ENCODE data around the gene KCNG2. TPM values are rescaled to one million over a fixed set of nuclear protein-coding genes. Genes with fewer than 3 reads are reported as not detected.

Gene KCNG2
- total and polyA plus RNA-seq, 9 of the 15 experiments (the other 6 are each of a cell fraction or from before 2014, with no cell fraction given): not detected

- Histone ChIP-seq H3K4me1 (replicated peaks in 1 of 2; ENCODE audit: control insufficient read depth in 2 of 2, insufficient read depth in 2 of 2, low read length in 2 of 2) (peaks cover 0 to 4% of the 10 kb centered on the region in 2 experiments; a peak in 3 of 5 replicates), H3K4me2 (ENCODE audit: insufficient read depth, low read length) (no peak overlapping the region), H3K27me3 (ENCODE audit: control insufficient read depth in 2 of 2, insufficient read depth in 2 of 2, low read length in 2 of 2) (peaks cover 25 to 60% of the 10 kb centered on the region in 2 experiments; a peak in 4 of 5 replicates), H2AFZ (ENCODE audit: low read depth, low read length) (no peak overlapping the region), H3K9me3 (replicated peaks; ENCODE audit: control insufficient read depth, insufficient read depth, low read depth, low read length) (no peaks in the 10 kb centered on the region), H4K20me1 (replicated peaks; ENCODE audit: control insufficient read depth, insufficient read depth, low read length) (no peaks in the 10 kb centered on the region), H3K36me3 (ENCODE audit: control insufficient read depth, insufficient read depth, low read length) (no peaks in the 10 kb centered on the region), H3K9ac (ENCODE audit: insufficient read depth in 1 of 2, low read depth in 2 of 2, low read length in 2 of 2) (no peak overlapping the region), H3K79me2 (ENCODE audit: control insufficient read depth, insufficient read depth, low read length) (no peaks in the 10 kb centered on the region), H3K27ac (ENCODE audit: extremely low read depth, low read depth, low read length) (no peak overlapping the region), H3K9me1 (ENCODE audit: control insufficient read depth, insufficient read depth, low read length) (no peaks in the 10 kb centered on the region), H3K4me3 (no peak overlapping the region)
- 4% methylated on average over 34 of the region's 46 CpGs for WGBS (ENCODE audit: insufficient coverage, low coverage, missing lambda C conversion rate)
- ATAC-seq (no peak), FAIRE-seq (no peak), DNase-seq (ENCODE audit: extremely low read depth in 1 of 4, low spot score in 3 of 4) (no peak)
- POLR2A ChIA-PET: no interaction called here
- no TSS peak for BruUV-seq (replicated peaks)
- TF ChIP-seq TCF3 (CRISPR knock-in tag; IDR thresholded peaks at IDR 0.05) (no peak), SMAD4 (CRISPR knock-in tag; conservative IDR thresholded peaks at IDR 0.05) (no peak), ZNF280A (IDR thresholded peaks at IDR 0.05; ENCODE audit: low read depth, partially characterized antibody) (no peak), MBD1 (CRISPR knock-in tag; IDR thresholded peaks at IDR 0.05) (no peak), CCAR2 (IDR thresholded peaks at IDR 0.05; ENCODE audit: low read depth, low read length) (no peak), ZNF639 (CRISPR knock-in tag; conservative IDR thresholded peaks at IDR 0.05 in 1 of 2, IDR thresholded peaks at IDR 0.05 in 1 of 2) (no peak), ZNF780A (CRISPR knock-in tag; IDR thresholded peaks at IDR 0.05) (no peak), ZNF175 (CRISPR knock-in tag; IDR thresholded peaks at IDR 0.05; ENCODE audit: low read depth) (no peak)
- intact Hi-C loops (cut with micrococcal nuclease) (no loop called here), in situ Hi-C loops (cut with MboI) (no loop called here)
- CTCF ChIA-PET (ENCODE audit: low intra/inter-chr PET ratio): no interaction called here
These were observed 5.4 kb upstream of the KCNG2 start for GRCh38 chr18:79792096-79792987.

Data from K562 (cell line).